GM12878 (cell line): ENCODE measurements around the gene IFT122. TPM values are rescaled to one million over a fixed set of nuclear protein-coding genes. Genes with fewer than 3 reads are reported as not detected.

Source experiments
- ATAC-seq: fragments of 200-7000 bp; cut with Tn5 transposase; 3 replicates; pipeline ENCODE4 v1.9.1; 2020; ENCODE audit warnings: mild to moderate bottlenecking, moderate library complexity
- BruUV-seq: library from RNA; stranded (reverse); fragments of 400-500 nt; replicated peaks from 2 replicates; lab custom pipeline; 2021; lab: Mats Ljungman, UMichigan
- CTCF ChIA-PET: fragments of 300-600 bp; sonication (Branson Sonifier 250); formaldehyde crosslinking; extraction: SDS; loops from one replicate; lab custom pipeline; 2021; ENCODE audit warnings: inconsistent platforms; lab: Yijun Ruan, JAX
- POLR2A ChIA-PET: fragments of 350-600 bp; formaldehyde crosslinking; extraction: SDS; loops from one replicate; lab custom pipeline; 2021; ENCODE audit warnings: inconsistent platforms; lab: Charles Lee
- RAD21 ChIA-PET: fragments of 300-600 bp; sonication (Branson Sonifier 250); formaldehyde crosslinking; loops from one replicate; lab custom pipeline; 2023; ENCODE audit warnings: antibody characterized with exemption; ENCODE audit not compliant: unreplicated experiment; lab: Charles Lee
- SMC1A ChIA-PET: fragments of 300-600 bp; sonication (Branson Sonifier 250); formaldehyde crosslinking; loops from one replicate; lab custom pipeline; 2023; ENCODE audit not compliant: unreplicated experiment, uncharacterized antibody; lab: Charles Lee
- DNase-seq: peaks from one replicate; pipeline ENCODE4 v3.0.0-alpha.2; 2011; ENCODE audit warnings: low read depth, low spot score
- FAIRE-seq: peaks from 3 replicates; lab custom pipeline; 2011; peaks lifted over from hg19 to GRCh38; lab: Jason Lieb, UNC
- H2AFZ ChIP-seq: 2 replicates; pipeline ENCODE4 v1.6.0; 2011; ENCODE audit warnings: low read depth, low read length, control low read depth; ENCODE audit not compliant: control insufficient read depth
- H3K27ac ChIP-seq: 2 replicates; pipeline ENCODE4 v1.5.1; 2011; ENCODE audit warnings: control low read depth; ENCODE audit not compliant: control insufficient read depth, insufficient read depth
- H3K27me3 ChIP-seq, 2 experiments: replicated peaks in 1 of 2; 2 replicates each; pipeline versions ENCODE4 v1.6.0 to v1.6.1; 2011; ENCODE audit warnings: low read length in 1 of 2; ENCODE audit not compliant: control insufficient read depth in 2 of 2, insufficient read depth in 2 of 2
- H3K36me3 ChIP-seq, 2 experiments: 2 replicates each; pipeline ENCODE4 v1.5.1; 2011; ENCODE audit warnings: low read length in 1 of 2; ENCODE audit not compliant: control insufficient read depth in 2 of 2, insufficient read depth in 2 of 2
- H3K4me1 ChIP-seq: 2 replicates; pipeline ENCODE4 v1.6.1; 2011; ENCODE audit warnings: mild to moderate bottlenecking, low read length, moderate library complexity, mixed read lengths; ENCODE audit not compliant: control insufficient read depth, insufficient read depth
- H3K4me2 ChIP-seq: 2 replicates; pipeline ENCODE4 v1.6.0; 2011; ENCODE audit warnings: control low read depth; ENCODE audit not compliant: control insufficient read depth, insufficient read depth
- H3K4me3 ChIP-seq: fragments of 200-600 bp; sonication (generic); 2 replicates; pipeline ENCODE4 v1.5.1; 2016
- H3K79me2 ChIP-seq: 2 replicates; pipeline ENCODE4 v1.6.0; 2011; ENCODE audit warnings: low read length; ENCODE audit not compliant: control insufficient read depth, insufficient read depth
- H3K9ac ChIP-seq: 2 replicates; pipeline ENCODE4 v1.8.0; 2011; ENCODE audit warnings: low read length, control low read depth, mixed read lengths; ENCODE audit not compliant: control insufficient read depth, insufficient read depth
- H3K9me3 ChIP-seq: replicated peaks from 3 replicates; pipeline ENCODE4 v1.5.1; 2011; ENCODE audit warnings: mild to moderate bottlenecking, low read length; ENCODE audit not compliant: control insufficient read depth, insufficient read depth
- H4K20me1 ChIP-seq: 2 replicates; pipeline ENCODE4 v1.6.0; 2011; ENCODE audit not compliant: control insufficient read depth, insufficient read depth
- ATF7 ChIP-seq: fragments of 450-650 bp; IDR thresholded peaks from 2 replicates; pipeline ENCODE4 v1.6.1; 2016; ENCODE audit warnings: low read depth, mild to moderate bottlenecking
- BCL11A ChIP-seq: IDR thresholded peaks from 2 replicates; pipeline ENCODE4 v1.6.1; 2011; ENCODE audit warnings: low read depth, low read length
- DPF2 ChIP-seq: fragments of 450-650 bp; IDR thresholded peaks from 2 replicates; pipeline ENCODE4 v1.6.1; 2017; ENCODE audit warnings: mild to moderate bottlenecking
- EZH2 ChIP-seq: IDR thresholded peaks from 2 replicates; pipeline ENCODE4 v1.6.1; 2012; ENCODE audit warnings: low read depth, mild to moderate bottlenecking, control low read depth, inconsistent platforms, low read length, borderline replicate concordance; ENCODE audit not compliant: control insufficient read depth
- IKZF2 ChIP-seq, 2 experiments: fragments of 450-650 bp; IDR thresholded peaks; 2 replicates each; pipeline ENCODE4 v1.6.1; 2017; ENCODE audit warnings: mild to moderate bottlenecking in 2 of 2, moderate library complexity in 2 of 2
- MTA3 ChIP-seq: IDR thresholded peaks from 2 replicates; pipeline ENCODE4 v1.6.1; 2012; ENCODE audit warnings: low read length, inconsistent platforms, borderline replicate concordance
- MXI1 ChIP-seq: fragments of 150-350 bp; IDR thresholded peaks from 2 replicates; pipeline ENCODE4 v1.6.1; 2011; ENCODE audit warnings: low read depth, mild to moderate bottlenecking, inconsistent platforms, low read length, improper control_type of control experiment
- NFYA ChIP-seq: IDR thresholded peaks from 2 replicates; pipeline ENCODE4 v1.6.1; 2011; ENCODE audit warnings: low read depth, mild to moderate bottlenecking, low read length, improper control_type of control experiment, borderline replicate concordance
- NR2C2 ChIP-seq: IDR thresholded peaks from 2 replicates; pipeline ENCODE4 v1.6.1; 2011; ENCODE audit warnings: borderline replicate concordance, low read depth; ENCODE audit not compliant: control insufficient read depth, insufficient read length
- POLR2AphosphoS5 ChIP-seq: IDR thresholded peaks from 2 replicates; pipeline ENCODE4 v1.6.1; 2011; ENCODE audit warnings: mild to moderate bottlenecking, low read length, inconsistent platforms
- SIX5 ChIP-seq: IDR thresholded peaks from 2 replicates; pipeline ENCODE4 v1.6.1; 2011; ENCODE audit warnings: mild to moderate bottlenecking, low read depth, low read length, moderate library complexity; ENCODE audit not compliant: severe bottlenecking
- SREBF1 ChIP-seq: IDR thresholded peaks from 2 replicates; pipeline ENCODE4 v1.6.1; 2012; ENCODE audit warnings: mild to moderate bottlenecking, low read length
- ZNF217 ChIP-seq: fragments of 450-650 bp; IDR thresholded peaks from 2 replicates; pipeline ENCODE4 v1.6.1; 2017; ENCODE audit warnings: antibody characterized with exemption, mild to moderate bottlenecking
- ZNF687 ChIP-seq: fragments of 450-650 bp; IDR thresholded peaks from 2 replicates; pipeline ENCODE4 v1.6.1; 2017; ENCODE audit warnings: mild to moderate bottlenecking, moderate library complexity
- WGBS: methylation state at CpG from one replicate; pipeline ENCODE4 v1.1.6; 2016; ENCODE audit warnings: low lambda C conversion rate; ENCODE audit not compliant: insufficient replicate concordance, insufficient coverage; ENCODE audit errors: missing lambda C conversion rate; 5-methylcytosine and 5-hydroxymethylcytosine counted together
- in situ Hi-C: fragments of 300-500 bp; cut with MboI; formaldehyde crosslinking; loops from 9 replicates; pipeline ENCODE4 v1.14.3; 2018; ENCODE audit warnings: mixed read lengths
- intact Hi-C: fragments of 100-400 bp; cut with micrococcal nuclease; formaldehyde crosslinking; loops from one replicate; pipeline ENCODE4 v1.14.2; 2022; ENCODE audit not compliant: unreplicated experiment
- polyA plus RNA-seq, 11 experiments: library from polyadenylated mRNA; depleted of rRNA in 4 of 11; unstranded in 6 of 11; stranded (reverse) in 5 of 11; fragments of >200 nt; fragmentation: Nextera tagmentation in 4 of 11; fragmentation: Illumina TruSeq in 1 of 11; extraction: Ambion mirVana in 4 of 11; extraction: Trizol in 1 of 11; gene quantifications; 1 replicate in 1 of 11; 2 replicates in 10 of 11; pipeline versions ENCODE4 v1.2.1 to v1.2.3, GENCODE V29; 2011 to 2016; ENCODE audit warnings: inconsistent platforms in 2 of 11, missing spikeins in 2 of 11, low read depth in 1 of 11
- total RNA-seq, 4 experiments: library from RNA; depleted of rRNA in 3 of 4; stranded (reverse); fragments of >200 nt in 3 of 4; fragmentation: Illumina TruSeq in 1 of 4; extraction: Trizol in 1 of 4; gene quantifications; 2 replicates each; pipeline versions ENCODE4 v1.2.1 to v1.2.3, GENCODE V29; 2013 to 2021

Gene IFT122
- total and polyA plus RNA-seq, 10 of the 15 experiments (the other 5 are each of a cell fraction or from before 2014, with no cell fraction given): 1.8 to 19.2 (median 8.4) TPM

GRCh38 chr3:129522953-129523352, 82.9 kb downstream of the IFT122 start:
- 33% methylated on average over 5 of the region's 5 CpGs for WGBS
- no peaks in the 10 kb centered on the region for H3K27me3 ChIP-seq
- ChIA-PET CTCF (no interaction called here), RAD21 (interaction anchor here (1.8 kb wide), 1 partner anchor 10 kb away, joined by 3 read pairs; no protein-coding TSS in a partner anchor), SMC1A (no interaction called here), POLR2A (no interaction called here)
- intact Hi-C loops: no loop called here
- FAIRE-seq (no peak), DNase-seq (no peak), ATAC-seq (no peak)
- no peak overlapping the region for H3K27ac ChIP-seq
- no peak for TF ChIP-seq MXI1
- no peaks in the 10 kb centered on the region for H4K20me1 ChIP-seq
- H3K4me2 ChIP-seq: no peak overlapping the region
- H3K9ac ChIP-seq: no peak overlapping the region
- no TSS peak for BruUV-seq
- no peaks in the 10 kb centered on the region for H3K79me2 ChIP-seq
- H3K4me3 ChIP-seq: no peak overlapping the region
- peaks cover 12% of the 10 kb centered on the region for H3K4me1 ChIP-seq
- H2AFZ ChIP-seq: no peak overlapping the region
- no peaks in the 10 kb centered on the region for H3K36me3 ChIP-seq
- H3K9me3 ChIP-seq: no peaks in the 10 kb centered on the region
- in situ Hi-C loops: no loop called here

GRCh38 chr3:129524081-129524480, 84.1 kb downstream of the IFT122 start:
- Histone ChIP-seq H3K79me2 (no peaks in the 10 kb centered on the region), H3K27ac (no peak overlapping the region), H3K9ac (no peak overlapping the region), H3K36me3 (no peaks in the 10 kb centered on the region), H3K9me3 (no peaks in the 10 kb centered on the region), H3K4me3 (no peak overlapping the region), H3K4me1 (peaks cover 12% of the 10 kb centered on the region), H2AFZ (no peak overlapping the region), H3K4me2 (no peak overlapping the region), H4K20me1 (no peaks in the 10 kb centered on the region), H3K27me3 (no peaks in the 10 kb centered on the region)
- intact Hi-C loops: no loop called here
- ChIA-PET SMC1A (interaction anchor here (1.0 to 3.6 kb wide), 2 partner anchors 11 to 24 kb away, joined by 4 to 11 read pairs; no protein-coding TSS in a partner anchor), POLR2A (no interaction called here), RAD21 (interaction anchor here (1.8 kb wide), 1 partner anchor 11 kb away, joined by 3 read pairs; no protein-coding TSS in a partner anchor), CTCF (no interaction called here)
- ATAC-seq (no peak), FAIRE-seq (no peak), DNase-seq (no peak)
- WGBS: 91% methylated on average over 4 of the region's 4 CpGs
- no TSS peak for BruUV-seq
- in situ Hi-C loops: no loop called here
- no peak for TF ChIP-seq NFYA
- no peak for TF ChIP-seq POLR2AphosphoS5
- TF ChIP-seq DPF2: no peak
- no peak for TF ChIP-seq ATF7
- TF ChIP-seq IKZF2 (IDR thresholded peaks at IDR 0.05): no peak
- TF ChIP-seq SREBF1: no peak
- TF ChIP-seq SIX5: no peak
- TF ChIP-seq ZNF687: no peak
- TF ChIP-seq NR2C2: no peak
- no peak for TF ChIP-seq ZNF217
- no peak for TF ChIP-seq MTA3
- no peak for TF ChIP-seq EZH2
- TF ChIP-seq BCL11A: no peak
